Fibroblast of lung (primary cell): ENCODE data around the gene PPP2R5C. TPM values are rescaled to one million over a fixed set of nuclear protein-coding genes. Genes with fewer than 3 reads are reported as not detected.

Source experiments
- DNase-seq, 2 donors: peaks; one replicate each; pipeline versions ENCODE4 v3.0.0 to v3.0.0-alpha.2; 2010; ENCODE audit warnings: low read depth in 2 of 2
- H2AFZ ChIP-seq: 2 replicates; pipeline ENCODE4 v1.5.1; 2012; ENCODE audit warnings: low read length, control low read depth, inconsistent platforms
- H3K27ac ChIP-seq: 2 replicates; pipeline ENCODE4 v1.5.1; 2011; ENCODE audit warnings: low read length, control low read depth; ENCODE audit not compliant: insufficient read depth
- H3K27me3 ChIP-seq: 2 replicates; pipeline ENCODE4 v1.5.1; 2011; ENCODE audit warnings: mild to moderate bottlenecking, low read length; ENCODE audit not compliant: control insufficient read depth, insufficient read depth
- H3K36me3 ChIP-seq: 2 replicates; pipeline ENCODE4 v1.5.1; 2011; ENCODE audit warnings: low read length; ENCODE audit not compliant: control insufficient read depth, insufficient read depth
- H3K4me1 ChIP-seq: 2 replicates; pipeline ENCODE4 v1.5.1; 2011; ENCODE audit warnings: low read length; ENCODE audit not compliant: control insufficient read depth, insufficient read depth; ENCODE audit errors: extremely low read depth
- H3K4me2 ChIP-seq: 2 replicates; pipeline ENCODE4 v1.5.1; 2011; ENCODE audit warnings: low read length, control low read depth; ENCODE audit not compliant: insufficient read depth; ENCODE audit errors: extremely low read depth
- H3K4me3 ChIP-seq, 4 experiments: fragments of 200-600 bp in 1 of 4; sonication (generic) in 1 of 4; replicated peaks in 1 of 4; 2 replicates each; pipeline ENCODE4 v1.5.1; 2011 to 2016; ENCODE audit warnings: low read length in 4 of 4, low read depth in 3 of 4, mild to moderate bottlenecking in 3 of 4, control low read depth in 2 of 4, inconsistent platforms in 1 of 4, mixed read lengths in 1 of 4; ENCODE audit not compliant: insufficient read depth in 1 of 4; ENCODE audit errors: control extremely low read depth in 1 of 4
- H3K79me2 ChIP-seq: 2 replicates; pipeline ENCODE4 v1.5.1; 2012; ENCODE audit warnings: mild to moderate bottlenecking, low read length, inconsistent platforms; ENCODE audit not compliant: control insufficient read depth, insufficient read depth
- H3K9ac ChIP-seq: 2 replicates; pipeline ENCODE4 v1.5.1; 2011; ENCODE audit warnings: mild to moderate bottlenecking, low read length, control low read depth; ENCODE audit not compliant: insufficient read depth
- H3K9me3 ChIP-seq: 2 replicates; pipeline ENCODE4 v1.5.1; 2012; ENCODE audit warnings: low read depth, low read length; ENCODE audit not compliant: control insufficient read depth, insufficient read depth
- H4K20me1 ChIP-seq: 2 replicates; pipeline ENCODE4 v1.5.1; 2011; ENCODE audit warnings: low read length; ENCODE audit not compliant: control insufficient read depth, insufficient read depth; ENCODE audit errors: extremely low read depth
- EZH2 ChIP-seq: IDR thresholded peaks from 2 replicates; pipeline ENCODE4 v1.5.1; 2012; ENCODE audit warnings: low read length, control low read depth, mild to moderate bottlenecking; ENCODE audit errors: missing control alignments
- polyA plus RNA-seq, 2 donors: library from polyadenylated mRNA; depleted of rRNA in 1 of 2; stranded (reverse) in 1 of 2; unstranded in 1 of 2; fragments of >200 nt; gene quantifications; 2 replicates each; pipeline ENCODE4 v1.2.1, GENCODE V29; 2011 to 2012; ENCODE audit warnings: missing spikeins in 1 of 2
- total RNA-seq: library from RNA; depleted of rRNA; stranded (reverse); fragments of >200 nt; gene quantifications from 2 replicates; pipeline ENCODE4 v1.2.1, GENCODE V29; 2014
- TF ChIP-seq, protein P1 (sequence below), 2 donors: IDR thresholded peaks in 1 of 2; conservative IDR thresholded peaks in 1 of 2; 1 replicate in 1 of 2; 2 replicates in 1 of 2; pipeline ENCODE4 v1.5.1; 2011 to 2012; ENCODE audit warnings: low read length in 2 of 2, control low read depth in 1 of 2, inconsistent platforms in 1 of 2, low read depth in 1 of 2, mild to moderate bottlenecking in 1 of 2

PPP2R5C gene
- total and polyA plus RNA-seq, 2 donors (not counting 1 experiment from before 2014, with no cell fraction given), result 86.0 to 116 TPM

DNA sequence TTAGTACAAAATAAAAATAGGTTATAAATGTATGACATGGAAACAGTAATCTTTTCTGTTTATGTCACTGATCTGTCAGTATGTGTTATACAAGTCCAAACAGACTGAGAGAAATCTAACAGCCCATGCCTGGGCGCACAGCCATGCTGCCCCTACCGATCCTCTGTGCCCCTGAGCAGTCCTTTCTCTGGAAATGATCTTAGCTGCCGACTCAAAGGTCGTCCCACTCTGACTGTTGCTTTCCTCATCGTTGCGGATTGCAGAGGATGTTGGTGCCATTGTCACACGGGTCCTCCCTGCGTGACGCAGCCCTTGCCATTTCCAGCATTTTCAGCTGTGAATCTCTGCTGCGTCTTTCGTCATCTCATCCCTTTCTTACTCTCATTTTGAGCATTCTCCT, 119.9 kb downstream of the PPP2R5C start:
- peaks cover 3% of the 10 kb centered on the region for H3K4me1 ChIP-seq
- no peak for DNase-seq
- H3K4me3 ChIP-seq, result no peak overlapping the region
- no peak overlapping the region for H3K27ac ChIP-seq
- H3K9ac ChIP-seq, result no peak overlapping the region
- H3K27me3 ChIP-seq, result no peaks in the 10 kb centered on the region
- H3K9me3 ChIP-seq, result no peaks in the 10 kb centered on the region
- no peaks in the 10 kb centered on the region for H4K20me1 ChIP-seq
- no peak overlapping the region for H3K4me2 ChIP-seq
- no peak overlapping the region for H2AFZ ChIP-seq
- TF ChIP-seq, protein P1, sequence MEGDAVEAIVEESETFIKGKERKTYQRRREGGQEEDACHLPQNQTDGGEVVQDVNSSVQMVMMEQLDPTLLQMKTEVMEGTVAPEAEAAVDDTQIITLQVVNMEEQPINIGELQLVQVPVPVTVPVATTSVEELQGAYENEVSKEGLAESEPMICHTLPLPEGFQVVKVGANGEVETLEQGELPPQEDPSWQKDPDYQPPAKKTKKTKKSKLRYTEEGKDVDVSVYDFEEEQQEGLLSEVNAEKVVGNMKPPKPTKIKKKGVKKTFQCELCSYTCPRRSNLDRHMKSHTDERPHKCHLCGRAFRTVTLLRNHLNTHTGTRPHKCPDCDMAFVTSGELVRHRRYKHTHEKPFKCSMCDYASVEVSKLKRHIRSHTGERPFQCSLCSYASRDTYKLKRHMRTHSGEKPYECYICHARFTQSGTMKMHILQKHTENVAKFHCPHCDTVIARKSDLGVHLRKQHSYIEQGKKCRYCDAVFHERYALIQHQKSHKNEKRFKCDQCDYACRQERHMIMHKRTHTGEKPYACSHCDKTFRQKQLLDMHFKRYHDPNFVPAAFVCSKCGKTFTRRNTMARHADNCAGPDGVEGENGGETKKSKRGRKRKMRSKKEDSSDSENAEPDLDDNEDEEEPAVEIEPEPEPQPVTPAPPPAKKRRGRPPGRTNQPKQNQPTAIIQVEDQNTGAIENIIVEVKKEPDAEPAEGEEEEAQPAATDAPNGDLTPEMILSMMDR (conservative IDR thresholded peaks at IDR 0.05 in 1 of 2, IDR thresholded peaks at IDR 0.05 in 1 of 2; ENCODE audit: low read depth in 1 of 2, low read length in 2 of 2), result no peak
- TF ChIP-seq EZH2, result no peak
- H3K79me2 ChIP-seq, result peaks cover 22% of the 10 kb centered on the region
- peaks cover 2% of the 10 kb centered on the region for H3K36me3 ChIP-seq

- H3K4me2 ChIP-seq, result no peak overlapping the region
- H3K9me3 ChIP-seq, result no peaks in the 10 kb centered on the region
- H3K4me1 ChIP-seq, result no peaks in the 10 kb centered on the region
- no peak overlapping the region for H2AFZ ChIP-seq
- no peak for TF ChIP-seq EZH2
- TF ChIP-seq, protein P1 (conservative IDR thresholded peaks at IDR 0.05 in 1 of 2, IDR thresholded peaks at IDR 0.05 in 1 of 2; ENCODE audit: low read depth in 1 of 2, low read length in 2 of 2), result no peak
- peaks cover 5% of the 10 kb centered on the region for H3K36me3 ChIP-seq
- no peak overlapping the region for H3K27ac ChIP-seq
- no peak overlapping the region for H3K9ac ChIP-seq
- no peak for DNase-seq
- peaks cover 16% of the 10 kb centered on the region for H3K79me2 ChIP-seq
- no peak overlapping the region for H3K4me3 ChIP-seq
- no peaks in the 10 kb centered on the region for H4K20me1 ChIP-seq
- H3K27me3 ChIP-seq, result no peaks in the 10 kb centered on the region
Measured at GRCh38 chr14:101882141-101882935, 120.8 kb downstream of the PPP2R5C start.

- H3K4me3 ChIP-seq, result no peak overlapping the region
- no peak overlapping the region for H3K9ac ChIP-seq
- peaks cover 9% of the 10 kb centered on the region for H3K79me2 ChIP-seq
- no peak overlapping the region for H2AFZ ChIP-seq
- DNase-seq, result no peak
- peaks cover 5% of the 10 kb centered on the region for H3K36me3 ChIP-seq
- TF ChIP-seq, protein P1 (conservative IDR thresholded peaks at IDR 0.05 in 1 of 2, IDR thresholded peaks at IDR 0.05 in 1 of 2; ENCODE audit: low read depth in 1 of 2, low read length in 2 of 2), result no peak
- no peak for TF ChIP-seq EZH2
- no peaks in the 10 kb centered on the region for H3K9me3 ChIP-seq
- H3K4me2 ChIP-seq, result no peak overlapping the region
- no peak overlapping the region for H3K27ac ChIP-seq
- H4K20me1 ChIP-seq, result no peaks in the 10 kb centered on the region
- H3K27me3 ChIP-seq, result no peaks in the 10 kb centered on the region
- no peaks in the 10 kb centered on the region for H3K4me1 ChIP-seq
Measured at GRCh38 chr14:101884089-101884933, 122.8 kb downstream of the PPP2R5C start.
